ENCODE measurements around the gene SHISAL1. TPM values are rescaled to one million over a fixed set of nuclear protein-coding genes. Genes with fewer than 3 reads are reported as not detected.

SHISAL1 gene
- total RNA-seq, 4 donors from 2014 or later: 6.6 to 20.4 (median 12.4) TPM

DNA sequence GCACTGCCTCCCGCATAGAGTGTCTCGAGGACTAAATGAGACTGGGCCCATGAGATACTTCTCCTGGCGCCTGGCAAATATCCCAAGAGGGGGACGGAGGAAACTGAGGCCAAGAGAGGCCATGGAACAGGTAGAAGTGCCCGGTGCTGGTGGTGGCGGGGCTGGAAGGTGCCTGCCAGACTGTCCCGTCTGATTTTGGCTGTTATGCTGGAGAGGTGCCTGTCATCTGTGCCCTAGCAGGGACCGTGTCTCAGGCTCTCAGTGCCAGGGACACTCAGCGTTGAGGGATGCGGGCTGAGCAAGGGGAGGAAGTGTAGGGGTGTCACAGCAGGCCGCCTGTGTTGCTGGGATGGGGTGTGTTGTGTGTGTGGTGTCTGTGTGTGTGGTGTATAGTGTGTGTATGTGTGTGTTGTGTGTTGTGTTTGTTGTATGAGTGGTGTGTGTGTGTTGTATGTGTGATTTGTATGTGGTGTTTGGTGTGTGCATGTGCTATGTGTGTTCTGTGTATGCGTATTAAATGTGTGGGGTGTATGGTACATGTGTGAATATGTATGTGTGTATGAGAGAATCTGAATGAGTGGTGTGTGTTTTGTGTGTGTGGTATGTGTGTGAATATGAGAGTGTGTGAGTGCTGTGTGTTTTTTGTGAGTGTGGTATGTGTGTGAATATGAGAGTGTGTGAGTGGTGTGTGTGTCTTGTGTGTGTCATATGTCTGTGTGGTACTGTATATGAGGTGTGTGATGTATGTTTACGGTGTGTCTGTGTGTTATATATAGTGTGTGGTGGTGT, 21.3 kb upstream of the SHISAL1 start:
- Histone ChIP-seq H3K27me3 (peaks cover 0 to 36% (median 7%) of the 10 kb centered on the region in 4 donors), H3K4me1 (peaks cover 6 to 44% (median 37%) of the 10 kb centered on the region in 4 donors), H3K27ac (replicated peaks in 1 of 4) (no peak overlapping the region), H3K4me3 (no peak overlapping the region), H3K9me3 (no peaks in the 10 kb centered on the region), H3K36me3 (no peaks in the 10 kb centered on the region)
- no peak for DNase-seq (ENCODE audit: extremely low spot score)
- TF ChIP-seq POLR2A (IDR thresholded peaks at IDR 0.05; ENCODE audit: low read depth) (no peak), EP300 (IDR thresholded peaks at IDR 0.05) (no peak), CTCF (IDR thresholded peaks at IDR 0.05) (no peak), POLR2AphosphoS5 (IDR thresholded peaks at IDR 0.05) (no peak)
- intact Hi-C loops (cut with DNase I): loop anchor here (10.0 kb wide), 2 partner anchors 249 to 339 kb away; no protein-coding TSS in a partner anchor
- WGBS: 88% methylated on average over 13 of the region's 13 CpGs

DNA sequence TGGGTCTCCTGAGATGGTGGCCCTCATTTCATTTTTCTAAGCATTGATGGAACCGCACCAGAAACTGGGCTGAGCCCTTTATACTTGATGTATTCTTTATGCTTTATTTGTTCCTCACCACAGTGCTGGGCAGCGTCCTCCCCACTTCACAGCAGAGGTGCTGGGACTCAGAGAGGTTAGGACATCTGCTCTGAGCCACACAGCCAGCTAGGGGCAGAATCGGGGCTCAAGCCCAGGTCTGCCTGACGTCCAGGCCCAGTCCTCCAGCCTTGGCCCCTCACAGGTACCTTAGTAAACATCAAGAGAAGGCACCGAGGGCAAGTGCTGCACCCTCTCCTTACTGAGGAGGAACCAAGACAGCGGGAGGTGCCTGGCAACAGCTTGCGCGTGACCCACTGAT, 20.2 kb upstream of the SHISAL1 start:
- H3K27ac ChIP-seq (replicated peaks in 1 of 4): no peak overlapping the region
- H3K9me3 ChIP-seq: no peaks in the 10 kb centered on the region
- TF ChIP-seq POLR2AphosphoS5 (IDR thresholded peaks at IDR 0.05) (no peak), POLR2A (IDR thresholded peaks at IDR 0.05; ENCODE audit: low read depth) (no peak), CTCF (IDR thresholded peaks at IDR 0.05) (no peak), EP300 (IDR thresholded peaks at IDR 0.05) (no peak)
- H3K4me3 ChIP-seq: no peak overlapping the region
- intact Hi-C loops (cut with DNase I): loop anchor here (10.0 kb wide), 2 partner anchors 248 to 338 kb away; no protein-coding TSS in a partner anchor
- no peaks in the 10 kb centered on the region for H3K36me3 ChIP-seq
- WGBS: 81% methylated on average over 4 of the region's 8 CpGs
- no peak for DNase-seq (ENCODE audit: extremely low spot score)
- peaks cover 0 to 43% (median 7%) of the 10 kb centered on the region in 4 donors for H3K27me3 ChIP-seq
- H3K4me1 ChIP-seq: peaks cover 6 to 36% (median 30%) of the 10 kb centered on the region in 4 donors

DNA sequence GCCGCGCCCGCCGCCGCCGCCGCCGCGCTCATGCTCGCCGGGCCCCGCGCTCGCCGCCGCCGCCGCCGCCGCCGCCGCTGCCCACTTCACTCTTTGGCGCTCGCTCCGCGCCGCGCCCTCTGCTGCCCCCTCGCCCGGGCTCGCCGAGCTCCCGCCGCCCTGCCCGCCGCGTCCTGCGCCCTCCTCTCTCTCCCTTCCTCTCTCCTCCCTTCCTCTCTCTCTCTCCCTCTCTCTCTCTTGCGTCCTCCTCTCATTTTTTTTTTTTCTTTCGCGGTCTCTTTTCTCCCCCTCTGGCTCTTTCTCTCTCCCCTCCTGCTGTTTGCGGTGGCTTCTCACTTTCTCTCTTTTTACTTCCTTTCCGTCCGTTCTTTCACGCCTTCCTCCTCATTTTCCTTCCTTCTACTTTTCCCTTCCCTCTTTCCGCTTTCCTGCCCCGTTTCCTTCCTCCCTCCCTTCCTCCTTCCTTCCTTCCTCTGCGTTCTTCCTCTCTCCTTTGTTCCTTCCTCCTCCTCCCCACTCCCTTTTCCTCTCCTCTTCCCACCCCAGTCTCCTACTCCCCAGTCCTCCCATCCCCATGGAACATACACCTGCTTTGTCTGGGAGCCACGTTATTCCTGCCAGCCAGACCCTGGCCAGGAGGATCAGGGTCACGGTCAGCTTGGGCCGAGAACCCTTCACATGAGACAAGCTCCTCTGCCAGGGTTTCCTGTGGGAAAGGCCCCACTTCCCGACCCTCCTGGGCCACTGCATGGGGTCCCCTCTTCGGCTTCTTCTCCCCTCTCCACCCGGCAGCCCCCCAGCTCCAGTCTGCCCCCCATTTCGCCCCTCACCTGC, 19.3 kb upstream of the SHISAL1 start:
- intact Hi-C loops (cut with DNase I): loop anchor here (10.0 kb wide), 2 partner anchors 247 to 337 kb away; no protein-coding TSS in a partner anchor
- Histone ChIP-seq H3K4me3 (peak overlapping the region; percentile 36 to 69 (median 50)), H3K36me3 (no peaks in the 10 kb centered on the region), H3K9me3 (no peaks in the 10 kb centered on the region), H3K27ac (replicated peaks in 1 of 4) (no peak overlapping the region), H3K27me3 (peaks cover 0 to 43% (median 7%) of the 10 kb centered on the region in 4 donors), H3K4me1 (peaks cover 6 to 32% (median 21%) of the 10 kb centered on the region in 4 donors)
- no peak for DNase-seq (ENCODE audit: extremely low spot score)
- WGBS: 16% methylated on average over 42 of the region's 55 CpGs
- TF ChIP-seq POLR2A (IDR thresholded peaks at IDR 0.05; ENCODE audit: low read depth): no peak
- no peak for TF ChIP-seq EP300 (IDR thresholded peaks at IDR 0.05)
- TF ChIP-seq POLR2AphosphoS5 (IDR thresholded peaks at IDR 0.05): no peak
- TF ChIP-seq CTCF (IDR thresholded peaks at IDR 0.05): no peak

DNA sequence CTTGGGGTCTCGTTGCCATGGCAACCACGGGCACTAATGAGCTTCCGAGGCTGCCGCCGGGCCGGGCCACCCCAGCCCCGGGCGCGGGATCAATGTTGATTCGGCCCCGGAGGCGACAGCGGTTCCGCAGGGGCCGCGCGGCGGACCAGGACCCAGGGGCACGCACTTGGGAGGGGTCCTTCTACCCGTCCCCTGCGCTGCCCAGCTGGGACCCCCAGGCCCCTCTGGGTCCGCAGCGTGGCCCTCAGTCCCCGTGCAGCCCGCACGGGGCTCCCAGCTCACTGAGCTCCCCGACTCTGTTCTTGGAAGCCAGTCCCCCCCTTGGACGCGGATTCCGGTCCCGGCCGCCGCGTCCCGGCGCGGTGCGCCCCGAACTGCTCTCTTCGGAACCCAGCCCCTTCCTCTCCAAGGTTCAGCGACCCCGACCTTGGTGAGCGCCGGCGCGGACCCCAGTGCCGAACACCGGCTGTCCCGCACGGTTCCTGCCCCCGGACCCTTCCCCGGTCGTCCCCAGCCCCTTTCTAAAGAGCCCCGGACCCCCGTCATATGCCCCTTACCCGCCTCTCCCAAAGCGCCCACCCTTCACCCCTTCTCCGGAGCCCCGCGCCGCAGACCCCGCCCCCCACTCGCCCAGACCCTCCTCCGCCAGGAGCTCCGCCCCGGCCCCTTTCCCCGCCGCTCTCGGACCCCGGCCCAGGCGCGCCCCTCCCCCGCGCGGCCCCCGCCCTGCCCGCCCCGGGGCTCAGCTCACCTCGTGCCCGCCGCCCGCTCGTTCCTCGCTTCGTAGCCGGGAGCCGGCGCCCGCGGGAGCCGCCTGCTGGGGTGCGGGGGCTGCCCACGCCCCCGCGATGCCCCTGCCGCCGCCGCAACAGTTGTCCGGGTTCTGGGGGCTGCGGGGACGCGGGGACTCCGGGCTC, 18.3 kb upstream of the SHISAL1 start:
- Histone ChIP-seq H3K36me3 (no peaks in the 10 kb centered on the region), H3K9me3 (no peaks in the 10 kb centered on the region), H3K27ac (replicated peaks in 1 of 4) (peak overlapping the region in 2 of 4 donors; percentile 4 to 49), H3K4me1 (peaks cover 10 to 41% (median 29%) of the 10 kb centered on the region in 4 donors), H3K4me3 (peak overlapping the region; percentile 58 to 69 (median 60)), H3K27me3 (peaks cover 0 to 43% (median 7%) of the 10 kb centered on the region in 4 donors)
- intact Hi-C loops (cut with DNase I): loop anchor here (10.0 kb wide), 2 partner anchors 246 to 336 kb away; no protein-coding TSS in a partner anchor
- DNase-seq (ENCODE audit: extremely low spot score): no peak
- WGBS: 12% methylated on average over 49 of the region's 103 CpGs
- TF ChIP-seq POLR2AphosphoS5 (IDR thresholded peaks at IDR 0.05) (no peak), CTCF (IDR thresholded peaks at IDR 0.05) (no peak), EP300 (IDR thresholded peaks at IDR 0.05) (no peak), POLR2A (IDR thresholded peaks at IDR 0.05; ENCODE audit: low read depth) (no peak)
